Calu3 (cell line): ENCODE measurements around the gene ARMH1. TPM values are rescaled to one million over a fixed set of nuclear protein-coding genes. Genes with fewer than 3 reads are reported as not detected.

ENCODE experiments used
- BruUV-seq: library from RNA; stranded (reverse); fragments of 400-500 nt; replicated peaks from 2 replicates; lab custom pipeline; 2021; lab: Mats Ljungman, UMichigan
- CTCF ChIA-PET: fragments of 300-600 bp; sonication (Branson Sonifier 250); formaldehyde crosslinking; loops from one replicate; lab custom pipeline; 2022; ENCODE audit warnings: antibody characterized with exemption; lab: Charles Lee
- DNase-seq: peaks from one replicate; pipeline ENCODE4 v3.0.0; 2022
- H3K27ac Mint-ChIP-seq: one replicate; pipeline ENCODE4 v1.8.0; 2022; ENCODE audit warnings: mixed read lengths; ENCODE audit not compliant: unreplicated experiment
- H3K27me3 Mint-ChIP-seq: one replicate; pipeline ENCODE4 v1.8.0; 2022; ENCODE audit warnings: mixed read lengths; ENCODE audit not compliant: unreplicated experiment
- H3K36me3 Mint-ChIP-seq: one replicate; pipeline ENCODE4 v1.8.0; 2022; ENCODE audit warnings: mild to moderate bottlenecking, moderate library complexity, mixed read lengths; ENCODE audit not compliant: insufficient read depth, unreplicated experiment
- H3K4me1 Mint-ChIP-seq: one replicate; pipeline ENCODE4 v1.8.0; 2022; ENCODE audit warnings: mild to moderate bottlenecking, low read depth, mixed read lengths; ENCODE audit not compliant: unreplicated experiment
- H3K4me3 Mint-ChIP-seq: one replicate; pipeline ENCODE4 v1.8.0; 2022; ENCODE audit warnings: mild to moderate bottlenecking, low read depth, moderate library complexity, mixed read lengths; ENCODE audit not compliant: unreplicated experiment
- H3K9me3 Mint-ChIP-seq: one replicate; pipeline ENCODE4 v1.8.0; 2022; ENCODE audit warnings: low read depth, mixed read lengths; ENCODE audit not compliant: unreplicated experiment
- CTCF ChIP-seq: fragments of 200-600 bp; IDR thresholded peaks from one replicate; pipeline ENCODE4 v1.8.0; 2022; ENCODE audit warnings: antibody characterized with exemption; ENCODE audit not compliant: unreplicated experiment
- intact Hi-C: fragments of 100-400 bp; cut with micrococcal nuclease; formaldehyde crosslinking; loops from one replicate; pipeline ENCODE4 v1.10.0; 2022; ENCODE audit not compliant: unreplicated experiment
- total RNA-seq: library from RNA; stranded (reverse); gene quantifications from 2 replicates; pipeline ENCODE4 v1.2.3, GENCODE V29; 2022

Gene ARMH1
- total RNA-seq, 1 experiment from 2014 or later = 5.8 TPM

GRCh38 chr1:44642925-44643324 lies 31.6 kb upstream of the ARMH1 start:
- H3K9me3 Mint-ChIP-seq = no peaks in the 10 kb centered on the region
- DNase-seq = no peak
- no peak overlapping the region for H3K27ac Mint-ChIP-seq
- intact Hi-C loops = no loop called here
- CTCF ChIA-PET = no interaction called here
- no peaks in the 10 kb centered on the region for H3K27me3 Mint-ChIP-seq
- H3K4me3 Mint-ChIP-seq = no peak overlapping the region
- no TSS peak for BruUV-seq
- peaks cover 31% of the 10 kb centered on the region for H3K36me3 Mint-ChIP-seq
- no peak for TF ChIP-seq CTCF
- no peaks in the 10 kb centered on the region for H3K4me1 Mint-ChIP-seq

GRCh38 chr1:44643721-44644334 lies 30.7 kb upstream of the ARMH1 start:
- DNase-seq = no peak
- CTCF ChIA-PET = no interaction called here
- no peaks in the 10 kb centered on the region for H3K9me3 Mint-ChIP-seq
- no peak overlapping the region for H3K4me3 Mint-ChIP-seq
- BruUV-seq = no TSS peak
- no peak overlapping the region for H3K27ac Mint-ChIP-seq
- no peaks in the 10 kb centered on the region for H3K4me1 Mint-ChIP-seq
- H3K27me3 Mint-ChIP-seq = no peaks in the 10 kb centered on the region
- intact Hi-C loops = no loop called here
- TF ChIP-seq CTCF = no peak
- peaks cover 28% of the 10 kb centered on the region for H3K36me3 Mint-ChIP-seq

GRCh38 chr1:44644806-44645205 lies 29.7 kb upstream of the ARMH1 start:
- Mint-ChIP-seq H3K36me3 (peaks cover 28% of the 10 kb centered on the region), H3K27me3 (no peaks in the 10 kb centered on the region), H3K4me3 (no peak overlapping the region), H3K4me1 (no peaks in the 10 kb centered on the region), H3K27ac (no peak overlapping the region), H3K9me3 (no peaks in the 10 kb centered on the region)
- CTCF ChIA-PET = no interaction called here
- no peak for TF ChIP-seq CTCF
- BruUV-seq = no TSS peak
- intact Hi-C loops = no loop called here
- DNase-seq = no peak

GRCh38 chr1:44645476-44646244 lies 28.9 kb upstream of the ARMH1 start:
- TF ChIP-seq CTCF = no peak
- no peak for DNase-seq
- Mint-ChIP-seq H3K9me3 (no peaks in the 10 kb centered on the region), H3K27ac (no peak overlapping the region), H3K4me3 (no peak overlapping the region), H3K4me1 (no peaks in the 10 kb centered on the region), H3K27me3 (no peaks in the 10 kb centered on the region), H3K36me3 (peaks cover 28% of the 10 kb centered on the region)
- no TSS peak for BruUV-seq
- intact Hi-C loops = no loop called here
- CTCF ChIA-PET = no interaction called here
